ENCODE results near the gene SPANXN3.

Gene SPANXN3

GRCh38 chrX:143486105-143486504, 31.2 kb downstream of the SPANXN3 start:
- H3F3A ChIP-seq (ENCODE audit: insufficient read depth, low read length), result no peaks in the 10 kb centered on the region
- no peak overlapping the region for H3K27ac ChIP-seq (ENCODE audit: low read length)
- no peak overlapping the region for H3K9ac ChIP-seq (ENCODE audit: low read length)
- no peaks in the 10 kb centered on the region for H3K36me3 ChIP-seq (replicated peaks; ENCODE audit: insufficient read depth, low read length)
- H4K20me1 ChIP-seq (ENCODE audit: insufficient read depth, low read length), result no peaks in the 10 kb centered on the region
- no peaks in the 10 kb centered on the region for H3K27me3 ChIP-seq (replicated peaks; ENCODE audit: insufficient read depth, low read length)
- no peak overlapping the region for H3K4me3 ChIP-seq (ENCODE audit: low read length)
- H3K79me2 ChIP-seq (ENCODE audit: low read length), result no peaks in the 10 kb centered on the region
- H3K9me2 ChIP-seq (replicated peaks; ENCODE audit: insufficient read depth, low read length), result no peaks in the 10 kb centered on the region
- H3K4me2 ChIP-seq (ENCODE audit: low read depth, low read length), result no peak overlapping the region
- H3K4me1 ChIP-seq (ENCODE audit: low read length), result no peaks in the 10 kb centered on the region
- H3K9me3 ChIP-seq (replicated peaks; ENCODE audit: insufficient read depth, low read length), result no peaks in the 10 kb centered on the region
- no peak overlapping the region for H2AFZ ChIP-seq (ENCODE audit: low read length)
- TF ChIP-seq EZH2phosphoT487 (IDR thresholded peaks at IDR 0.05; ENCODE audit: low read length) (no peak), CTCF (IDR thresholded peaks at IDR 0.05; ENCODE audit: low read length) (no peak), EZH2 (optimal IDR thresholded peaks at IDR 0.05; ENCODE audit: low read depth, low read length) (no peak)
- no peak for DNase-seq

- Histone ChIP-seq H3K4me1 (ENCODE audit: low read length) (no peaks in the 10 kb centered on the region), H3K9ac (ENCODE audit: low read length) (no peak overlapping the region), H2AFZ (ENCODE audit: low read length) (no peak overlapping the region), H3K36me3 (replicated peaks; ENCODE audit: insufficient read depth, low read length) (no peaks in the 10 kb centered on the region), H3K79me2 (ENCODE audit: low read length) (no peaks in the 10 kb centered on the region), H3F3A (ENCODE audit: insufficient read depth, low read length) (no peaks in the 10 kb centered on the region), H3K27me3 (replicated peaks; ENCODE audit: insufficient read depth, low read length) (no peaks in the 10 kb centered on the region), H3K9me3 (replicated peaks; ENCODE audit: insufficient read depth, low read length) (no peaks in the 10 kb centered on the region), H3K9me2 (replicated peaks; ENCODE audit: insufficient read depth, low read length) (no peaks in the 10 kb centered on the region), H4K20me1 (ENCODE audit: insufficient read depth, low read length) (no peaks in the 10 kb centered on the region), H3K27ac (ENCODE audit: low read length) (no peak overlapping the region), H3K4me2 (ENCODE audit: low read depth, low read length) (no peak overlapping the region), H3K4me3 (ENCODE audit: low read length) (no peak overlapping the region)
- no peak for DNase-seq
- TF ChIP-seq CTCF (IDR thresholded peaks at IDR 0.05; ENCODE audit: low read length) (no peak), EZH2phosphoT487 (IDR thresholded peaks at IDR 0.05; ENCODE audit: low read length) (no peak), EZH2 (optimal IDR thresholded peaks at IDR 0.05; ENCODE audit: low read depth, low read length) (no peak)
These were observed 40.5 kb downstream of the SPANXN3 start for GRCh38 chrX:143476751-143477150.

GRCh38 chrX:143472347-143472938, 44.8 kb downstream of the SPANXN3 start:
- H3K4me3 ChIP-seq (ENCODE audit: low read length), result no peak overlapping the region
- no peaks in the 10 kb centered on the region for H3K4me1 ChIP-seq (ENCODE audit: low read length)
- H3K27me3 ChIP-seq (replicated peaks; ENCODE audit: insufficient read depth, low read length), result no peaks in the 10 kb centered on the region
- H3F3A ChIP-seq (ENCODE audit: insufficient read depth, low read length), result no peaks in the 10 kb centered on the region
- H3K36me3 ChIP-seq (replicated peaks; ENCODE audit: insufficient read depth, low read length), result no peaks in the 10 kb centered on the region
- H2AFZ ChIP-seq (ENCODE audit: low read length), result no peak overlapping the region
- H3K9ac ChIP-seq (ENCODE audit: low read length), result no peak overlapping the region
- H3K9me2 ChIP-seq (replicated peaks; ENCODE audit: insufficient read depth, low read length), result no peaks in the 10 kb centered on the region
- TF ChIP-seq EZH2phosphoT487 (IDR thresholded peaks at IDR 0.05; ENCODE audit: low read length) (no peak), CTCF (IDR thresholded peaks at IDR 0.05; ENCODE audit: low read length) (no peak), EZH2 (optimal IDR thresholded peaks at IDR 0.05; ENCODE audit: low read depth, low read length) (no peak)
- no peak overlapping the region for H3K27ac ChIP-seq (ENCODE audit: low read length)
- H4K20me1 ChIP-seq (ENCODE audit: insufficient read depth, low read length), result no peaks in the 10 kb centered on the region
- H3K9me3 ChIP-seq (replicated peaks; ENCODE audit: insufficient read depth, low read length), result no peaks in the 10 kb centered on the region
- no peaks in the 10 kb centered on the region for H3K79me2 ChIP-seq (ENCODE audit: low read length)
- no peak overlapping the region for H3K4me2 ChIP-seq (ENCODE audit: low read depth, low read length)
- no peak for DNase-seq

Data from MM.1S (cell line).